Midbrain (tissue), 1 donor: ENCODE measurements around the gene TLE3.

Experiments
- DNase-seq: peaks from one replicate; lab custom pipeline; 2025; lab: John Stamatoyannopoulos, UW

TLE3 gene

DNA sequence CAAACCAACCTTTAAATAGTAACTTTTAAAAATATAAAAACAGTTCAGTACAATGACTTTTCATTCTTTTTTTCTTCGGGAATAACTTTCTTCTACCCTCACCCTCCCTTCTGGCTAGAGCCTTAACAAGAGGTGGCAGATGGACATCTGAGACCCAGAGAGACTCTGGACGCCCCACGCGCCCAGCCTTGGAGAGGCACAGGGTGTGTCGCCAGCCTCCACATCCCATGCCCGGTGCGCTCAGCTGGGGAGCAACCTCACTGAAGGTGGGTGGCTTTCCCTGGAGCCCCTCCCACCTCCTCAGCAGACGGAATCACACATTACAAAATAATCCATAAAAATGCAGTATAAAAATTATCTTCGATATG lies 49.5 kb downstream of the TLE3 start:
- DNase-seq, result no peak

DNA sequence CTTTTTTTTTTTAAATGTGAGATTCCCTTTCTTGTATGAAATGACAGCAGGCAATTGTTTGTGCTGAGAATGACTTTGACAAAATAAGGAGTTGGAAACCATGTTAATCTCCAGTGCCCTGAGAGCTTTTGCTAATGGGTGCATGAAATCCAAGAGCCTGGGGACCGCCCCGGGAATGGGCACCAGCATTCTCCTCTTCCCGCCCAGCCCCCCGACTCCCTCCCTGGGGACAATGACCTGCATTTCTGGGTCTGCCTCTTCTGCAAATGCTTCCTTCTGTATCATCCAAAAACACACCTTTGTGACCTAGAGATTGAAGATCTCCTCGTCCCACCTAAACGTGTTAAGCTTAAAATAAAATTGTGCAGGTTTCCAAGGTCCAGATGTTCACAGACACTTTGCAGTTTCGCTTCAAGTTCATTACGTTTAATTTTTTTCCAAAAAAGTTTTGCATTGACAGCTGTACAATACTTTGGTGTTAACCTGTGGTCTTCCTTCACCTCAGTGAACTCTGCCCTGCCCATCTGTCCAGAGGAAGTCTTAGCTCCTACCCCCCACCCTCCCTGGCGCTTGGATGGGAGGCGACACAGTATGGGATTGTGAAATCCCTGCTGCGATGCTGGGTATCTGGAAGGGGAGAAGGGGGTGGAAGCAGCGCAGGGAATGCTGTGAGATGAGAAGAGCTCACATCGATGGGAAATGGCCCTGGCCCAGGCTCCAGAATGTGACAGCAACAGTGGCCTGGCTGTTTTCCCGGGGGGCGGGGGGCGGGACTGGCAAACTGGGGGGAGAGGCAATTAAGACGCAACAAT lies 50.1 kb downstream of the TLE3 start:
- no peak for DNase-seq

DNA sequence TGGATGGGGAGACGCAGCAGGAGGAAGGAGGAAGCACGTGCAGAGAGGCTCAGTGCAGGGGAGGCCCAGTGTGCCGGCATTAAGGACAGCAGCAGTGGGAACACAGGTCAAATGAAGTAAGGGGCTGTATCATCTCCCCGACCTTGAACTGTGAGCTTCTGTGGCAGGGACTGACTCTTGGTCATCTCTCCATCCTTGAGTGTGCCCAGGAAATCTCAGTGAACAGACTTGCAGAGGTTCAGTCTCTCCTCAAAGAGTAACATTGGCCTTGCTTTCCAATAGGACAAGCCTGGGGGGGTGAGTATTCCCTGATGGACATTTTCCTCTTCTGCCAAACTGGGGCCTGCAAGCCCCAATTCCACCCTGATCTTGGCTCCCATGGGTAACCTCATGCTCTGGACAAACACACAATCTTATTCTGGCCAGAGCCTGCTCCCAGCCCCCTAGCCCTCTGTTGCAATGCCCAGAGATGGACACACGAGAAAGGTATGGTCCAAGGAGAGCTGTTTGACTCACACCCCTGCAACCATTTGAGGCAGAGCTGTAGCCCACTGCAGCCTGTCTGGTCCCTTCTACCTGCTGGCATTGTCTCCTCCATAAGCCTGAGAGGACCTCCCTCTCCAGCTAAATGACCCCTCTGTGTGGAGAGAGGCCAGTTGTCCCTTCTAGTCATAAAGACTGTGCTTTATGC lies 50.9 kb downstream of the TLE3 start:
- DNase-seq, result no peak

DNA sequence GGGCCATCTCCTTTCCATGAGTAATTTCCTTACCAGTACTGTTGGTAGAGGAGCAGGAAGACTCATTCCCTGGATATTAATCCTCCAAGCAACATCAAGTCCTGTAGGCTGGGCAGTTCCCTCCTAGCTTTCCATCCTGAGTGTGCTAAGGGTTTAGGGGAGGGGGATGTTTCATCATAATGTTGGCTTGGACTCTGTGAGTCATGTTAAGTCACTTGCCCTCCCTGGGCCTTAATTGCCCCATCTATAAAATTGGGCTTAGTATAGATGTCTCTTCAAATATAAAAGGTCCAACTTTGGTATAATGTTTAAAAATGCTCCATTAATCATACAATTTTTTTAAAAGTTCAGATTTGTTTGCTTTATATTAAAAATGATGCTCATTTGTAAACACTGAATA lies 52.7 kb downstream of the TLE3 start:
- DNase-seq, result no peak

DNA sequence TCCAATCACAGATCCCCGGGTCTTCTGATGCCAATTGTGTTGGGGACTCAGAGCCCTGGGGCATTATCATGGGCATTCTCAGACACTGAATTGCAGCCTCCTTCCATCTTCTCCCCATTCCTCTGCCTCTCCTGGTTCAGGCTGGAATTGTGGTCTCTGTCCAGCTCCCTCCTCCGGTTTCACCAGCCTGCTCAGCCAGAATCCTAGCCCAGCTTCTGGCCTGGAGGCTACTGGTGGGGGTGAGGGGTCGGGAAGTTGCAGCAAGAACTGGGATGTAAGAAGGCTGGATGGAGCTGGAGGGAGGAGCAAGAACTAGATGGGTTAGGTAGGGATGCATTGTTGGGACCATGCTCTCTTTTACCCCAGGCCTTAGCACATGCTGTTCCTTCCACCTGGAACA lies 53.5 kb downstream of the TLE3 start:
- DNase-seq, result no peak

DNA sequence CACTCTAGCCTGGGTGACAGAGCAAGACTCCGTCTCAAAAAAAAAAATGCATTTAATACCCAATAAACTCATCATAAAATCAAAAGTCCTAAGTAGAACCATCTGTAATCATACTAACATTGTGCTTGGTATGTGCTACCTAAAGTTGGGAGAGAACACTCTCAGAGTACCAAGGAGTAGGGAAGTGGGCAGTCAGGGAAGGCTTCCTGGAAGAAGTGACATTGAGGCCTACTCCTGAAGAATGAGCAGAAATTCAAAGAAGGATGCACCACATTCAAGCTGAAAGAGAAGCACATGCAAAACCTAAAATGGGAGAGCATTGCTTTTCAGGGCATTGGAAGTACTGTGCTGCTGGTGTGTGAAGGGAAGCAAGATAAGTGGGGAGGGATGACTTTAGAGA lies 54.1 kb downstream of the TLE3 start:
- DNase-seq, result no peak

DNA sequence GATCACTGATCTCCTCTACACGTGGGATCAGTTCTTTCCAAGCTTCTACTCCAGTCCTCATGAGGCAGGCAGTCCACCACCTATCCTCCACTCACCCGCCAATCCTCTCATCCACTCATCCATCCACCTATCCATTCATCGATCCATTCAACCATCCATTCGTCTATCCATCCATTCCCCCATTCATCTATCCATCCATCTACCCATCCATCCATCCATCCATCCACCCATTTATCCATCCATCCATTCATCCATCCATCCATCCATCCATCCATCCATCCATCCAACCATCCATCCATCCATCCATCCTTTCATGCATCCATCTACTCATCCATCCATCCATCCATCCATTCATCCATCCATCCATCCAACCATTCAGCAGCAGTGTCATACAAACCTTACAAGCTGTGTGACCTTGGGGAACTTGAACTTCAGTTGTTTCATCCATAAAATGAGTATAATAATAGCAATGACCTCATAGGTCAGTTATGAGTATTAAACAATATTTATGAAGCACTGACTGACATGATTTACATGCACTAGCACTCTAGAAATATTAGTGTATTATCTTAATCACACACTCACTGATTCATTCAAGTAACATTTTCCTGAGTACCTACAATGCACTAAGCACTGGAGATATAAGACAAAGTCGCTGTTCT lies 55.0 kb downstream of the TLE3 start:
- DNase-seq, result no peak

DNA sequence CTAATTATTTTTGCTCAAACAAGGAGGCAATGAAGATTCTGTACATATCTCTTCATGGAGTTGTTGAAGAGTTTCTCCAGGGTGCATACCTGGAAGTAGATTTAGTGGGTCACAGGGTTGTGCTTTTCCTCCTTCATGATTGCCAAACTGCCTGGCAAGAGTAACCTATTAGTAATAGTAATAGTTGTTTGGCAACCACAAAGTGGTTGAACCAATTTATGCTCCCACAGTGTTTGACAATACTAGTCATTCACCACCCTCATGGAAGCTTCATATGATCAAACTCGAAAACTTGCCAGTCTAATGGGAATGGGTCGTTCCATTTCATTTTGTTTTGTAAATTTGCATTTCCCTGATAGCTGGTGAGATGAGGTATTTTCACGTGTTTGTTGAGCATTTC lies 57.8 kb downstream of the TLE3 start:
- no peak for DNase-seq

DNA sequence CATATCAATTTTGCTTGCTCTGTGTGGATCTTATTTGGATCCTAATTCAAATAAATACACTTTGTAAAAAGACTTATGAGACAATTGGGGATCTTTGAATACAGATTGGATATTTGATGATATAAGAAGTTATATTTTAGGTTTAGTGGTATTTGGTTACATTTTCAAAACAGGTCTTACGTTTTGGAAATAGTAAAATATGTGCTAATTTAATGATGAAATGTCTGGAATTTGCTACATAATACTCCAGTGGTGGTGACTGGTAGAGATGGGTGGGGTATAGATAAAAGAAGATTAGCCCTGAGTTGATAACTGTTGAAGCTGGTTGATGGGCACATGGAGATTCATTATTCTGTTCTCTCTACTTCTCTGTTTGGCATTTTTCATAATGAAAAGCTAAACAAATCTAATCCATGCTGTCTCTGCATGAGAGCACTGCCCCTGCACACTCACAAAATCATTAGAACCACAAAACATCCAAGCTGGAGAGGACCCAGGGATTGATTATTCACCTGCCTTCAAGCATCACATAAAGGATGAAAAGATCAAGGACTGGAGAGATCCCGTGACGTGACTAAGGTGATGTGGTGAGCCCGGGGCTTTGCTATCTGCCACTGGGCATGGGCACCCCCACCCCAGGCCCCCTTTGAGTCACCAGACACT lies 58.9 kb downstream of the TLE3 start:
- no peak for DNase-seq

DNA sequence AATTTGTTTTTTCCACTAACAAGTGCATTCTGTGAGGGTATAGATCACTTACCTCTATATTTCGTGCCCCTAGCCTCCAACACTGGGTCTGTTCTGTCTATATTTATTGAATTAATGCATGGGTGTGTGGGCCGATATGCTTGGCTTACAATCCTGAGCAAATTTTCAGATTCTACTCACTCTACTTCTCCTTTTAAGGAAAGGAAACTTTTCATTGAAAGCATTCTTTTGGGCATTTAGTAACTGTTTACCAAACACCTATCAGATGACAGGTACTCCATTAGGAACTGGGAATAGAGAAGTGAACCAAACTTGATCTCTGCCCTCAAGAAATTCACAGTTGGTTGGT lies 60.5 kb downstream of the TLE3 start:
- no peak for DNase-seq

DNA sequence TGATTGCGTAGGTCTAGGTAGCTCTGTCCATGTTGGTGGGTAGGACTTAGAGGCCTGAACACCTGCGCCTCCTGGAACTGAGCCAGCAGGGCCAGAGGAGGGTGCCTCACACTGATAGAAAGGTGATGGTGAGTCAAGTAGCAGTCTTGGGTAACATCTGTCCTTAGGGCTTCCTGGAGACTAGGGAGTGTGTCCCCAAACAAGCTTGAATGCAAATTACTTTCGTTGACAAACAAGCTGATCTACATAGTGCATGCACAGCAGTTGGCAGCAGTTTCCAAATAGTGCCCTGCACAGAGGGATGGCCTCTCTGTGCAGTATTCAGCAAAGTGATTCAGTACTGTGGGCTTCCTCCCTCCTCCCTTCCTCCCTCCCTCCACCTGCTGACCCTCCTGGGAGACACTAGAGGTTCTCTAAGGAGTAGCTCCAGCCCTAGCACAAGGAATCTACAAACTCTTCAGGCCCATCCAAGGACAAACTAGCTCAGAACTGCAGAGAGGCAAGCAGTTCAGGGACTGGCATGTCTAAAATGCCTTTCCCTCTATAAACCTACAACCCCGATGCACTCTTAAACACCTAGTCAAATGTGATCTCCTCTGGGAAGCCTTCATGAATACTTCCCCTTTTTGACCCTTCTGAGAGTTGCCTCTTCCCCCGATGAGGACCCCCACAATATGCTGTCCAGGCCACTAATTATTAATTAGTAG lies 61.0 kb downstream of the TLE3 start:
- DNase-seq, result no peak

DNA sequence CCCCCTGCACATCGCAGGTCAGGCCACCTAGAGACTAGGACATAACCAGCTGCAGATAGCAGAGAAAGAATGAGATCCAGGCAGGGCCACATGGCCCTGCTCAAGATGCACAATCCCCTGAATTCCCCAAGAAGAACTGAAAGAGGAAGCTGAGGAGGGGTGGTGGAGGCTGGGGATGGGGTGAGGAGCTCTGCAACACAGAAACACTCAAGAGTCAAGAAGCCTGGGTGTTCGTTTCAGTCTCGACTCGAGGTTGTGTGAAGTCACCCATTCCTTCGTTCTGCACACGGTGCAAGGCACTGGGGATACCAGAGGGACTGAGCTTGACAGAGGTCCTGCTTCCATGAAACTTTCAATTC lies 62.0 kb downstream of the TLE3 start:
- DNase-seq, result peak; percentile 7

DNA sequence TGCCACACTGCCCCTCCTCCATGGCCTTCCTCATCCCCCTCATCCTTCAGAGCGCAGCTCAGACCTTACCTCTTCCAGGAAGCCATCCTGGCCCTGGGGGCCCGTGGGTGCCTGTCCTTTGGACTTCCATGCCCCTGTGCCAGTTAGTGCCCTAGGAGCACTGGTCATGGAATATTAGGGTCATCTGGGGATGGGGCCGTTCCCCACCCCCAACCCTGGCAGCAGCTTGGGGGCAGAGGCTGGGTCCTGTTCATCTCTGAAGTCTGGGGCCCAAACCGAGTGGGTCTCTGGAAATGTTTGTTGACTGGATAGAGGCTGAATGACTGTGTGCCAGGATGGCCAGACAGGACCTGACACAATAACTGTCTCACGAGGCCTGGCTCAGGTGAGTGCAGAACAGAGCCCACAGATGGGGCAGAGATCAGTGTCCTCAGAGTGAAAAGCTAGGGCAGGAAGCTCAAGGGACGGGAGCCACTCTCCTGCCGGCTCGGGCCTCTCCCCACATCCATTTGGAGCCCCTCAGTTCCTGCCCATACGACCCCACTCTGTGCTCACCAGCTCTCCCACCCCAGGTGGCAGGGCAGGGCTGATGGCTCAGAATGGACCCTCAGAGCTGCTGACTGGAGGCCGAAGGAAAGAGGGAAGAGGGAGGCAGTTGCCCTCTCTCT lies 62.5 kb downstream of the TLE3 start:
- DNase-seq, result no peak

DNA sequence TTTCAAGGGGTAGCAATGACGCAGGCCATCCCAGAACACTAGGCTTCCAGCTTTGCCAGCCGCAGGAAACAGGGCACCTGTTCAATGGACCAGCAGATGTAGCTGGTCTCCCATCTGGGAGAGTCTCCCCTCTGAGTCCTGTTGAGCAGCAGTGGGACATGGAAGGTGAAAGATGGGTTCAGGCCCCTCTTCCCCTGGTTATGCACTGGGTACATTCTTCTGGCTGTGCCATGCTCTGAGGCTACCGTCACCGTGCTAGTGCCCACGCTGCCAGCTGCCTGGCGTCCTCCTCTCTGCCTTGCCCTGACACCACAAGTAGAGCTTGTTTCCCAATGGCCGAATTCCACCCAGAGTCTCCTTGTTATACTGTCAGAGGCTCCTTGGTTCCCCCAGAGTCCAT lies 63.1 kb downstream of the TLE3 start:
- no peak for DNase-seq

DNA sequence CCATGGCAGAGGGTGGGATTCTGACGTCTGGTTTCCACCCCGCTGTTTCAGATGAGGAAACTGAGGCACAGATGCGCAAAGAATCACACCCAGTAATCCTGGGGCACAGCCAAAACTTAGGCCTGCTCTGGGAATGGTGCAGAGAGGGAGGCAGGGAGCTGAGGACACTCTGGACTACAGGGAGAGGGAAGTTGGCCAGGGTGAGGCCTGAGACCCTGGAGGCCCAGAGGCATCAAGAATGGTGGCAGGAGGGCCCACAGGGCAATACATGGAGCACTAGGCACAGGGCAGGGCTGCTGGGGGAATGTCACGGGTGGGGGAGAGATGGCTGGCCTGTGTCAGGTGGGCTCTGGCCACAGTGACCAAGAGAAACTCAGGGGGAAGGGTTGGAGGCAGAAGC lies 63.6 kb downstream of the TLE3 start:
- no peak for DNase-seq

DNA sequence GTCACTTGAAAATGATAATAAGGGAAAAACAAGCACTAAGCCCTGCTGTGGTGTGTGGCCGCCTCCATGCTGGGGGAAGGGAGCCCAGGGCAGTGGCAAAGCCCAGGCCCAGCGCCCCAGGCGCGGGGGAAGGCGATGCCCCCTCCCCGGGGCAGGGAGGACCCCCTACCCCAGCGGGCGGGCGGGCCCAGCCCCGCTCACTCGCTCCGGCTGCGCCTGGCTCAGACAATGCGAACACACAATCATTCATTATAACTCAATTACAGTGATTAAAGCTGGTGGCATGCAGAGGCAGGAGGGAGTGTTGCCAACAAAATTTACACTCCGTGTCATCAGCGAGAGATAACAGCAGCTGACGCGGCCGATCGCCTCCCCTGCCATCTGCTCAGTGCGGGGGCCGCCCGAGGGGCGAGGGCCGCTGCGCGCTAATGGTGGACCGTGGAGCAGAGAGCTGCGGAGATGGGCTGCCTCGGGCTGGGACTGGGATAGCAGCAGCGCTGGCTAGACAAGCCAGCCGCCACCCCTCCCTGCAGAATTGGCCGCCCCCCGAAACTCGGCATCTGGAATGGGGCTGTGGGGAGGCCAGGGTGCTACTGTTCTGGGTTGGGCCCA lies 64.1 kb downstream of the TLE3 start:
- DNase-seq, result no peak

DNA sequence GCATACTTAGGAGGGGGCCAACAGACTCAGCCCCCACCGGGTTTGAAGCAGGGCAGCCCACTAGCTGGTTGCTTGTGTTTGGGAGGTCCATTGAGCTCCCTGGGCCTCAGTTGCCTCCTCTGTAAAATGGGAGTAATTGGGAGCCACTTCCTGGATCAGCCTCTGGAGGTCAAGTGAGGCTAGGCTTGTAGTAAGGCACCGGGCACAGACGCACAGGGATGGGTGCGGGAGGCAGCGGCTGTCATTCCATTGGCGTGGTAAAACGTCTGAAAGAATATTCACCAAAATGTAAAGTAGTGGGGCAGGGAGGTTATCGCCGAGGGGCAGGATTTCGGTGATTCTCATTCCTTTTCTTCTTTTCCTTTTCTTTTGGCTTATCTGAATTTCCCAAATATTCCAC lies 64.6 kb downstream of the TLE3 start:
- DNase-seq, result no peak

DNA sequence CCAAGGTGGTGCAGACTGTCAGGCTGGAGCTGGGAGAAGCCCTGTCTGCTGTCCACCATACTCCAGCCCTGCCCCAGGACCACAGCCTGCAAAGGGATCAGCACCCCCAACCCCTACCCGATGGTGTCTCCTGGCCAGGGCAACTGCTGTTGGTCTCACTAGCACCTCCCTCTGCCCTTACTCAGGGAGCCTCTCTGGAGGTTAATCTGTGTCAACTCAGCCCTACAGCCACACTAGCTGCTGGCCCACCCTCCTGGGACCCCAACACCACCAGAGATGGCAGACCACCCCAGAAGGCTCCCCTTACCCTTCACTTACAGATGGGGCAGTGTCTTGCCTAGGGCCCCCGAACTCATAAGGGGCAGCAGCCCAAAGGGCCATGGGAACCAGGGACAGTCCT lies 65.2 kb downstream of the TLE3 start:
- DNase-seq, result no peak

DNA sequence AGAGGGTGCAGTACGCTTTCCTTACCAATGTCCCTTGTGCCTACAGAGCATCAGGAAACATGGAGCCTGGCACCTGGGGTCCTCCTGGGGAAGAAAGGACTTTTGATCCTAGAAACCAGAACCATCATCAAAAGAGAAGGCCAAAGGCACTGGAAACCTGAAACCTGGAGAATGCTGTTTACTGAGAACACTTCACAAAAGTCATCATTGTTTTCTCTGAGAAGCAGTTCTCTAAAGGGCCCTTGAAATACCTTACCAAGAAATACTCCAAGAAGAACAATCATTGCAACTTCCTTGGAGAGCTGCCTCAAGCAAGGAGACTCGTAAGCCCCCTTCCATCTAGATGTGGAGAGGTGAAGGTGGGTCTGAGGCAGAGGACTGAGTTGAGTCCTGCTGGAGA lies 66.0 kb downstream of the TLE3 start:
- no peak for DNase-seq

DNA sequence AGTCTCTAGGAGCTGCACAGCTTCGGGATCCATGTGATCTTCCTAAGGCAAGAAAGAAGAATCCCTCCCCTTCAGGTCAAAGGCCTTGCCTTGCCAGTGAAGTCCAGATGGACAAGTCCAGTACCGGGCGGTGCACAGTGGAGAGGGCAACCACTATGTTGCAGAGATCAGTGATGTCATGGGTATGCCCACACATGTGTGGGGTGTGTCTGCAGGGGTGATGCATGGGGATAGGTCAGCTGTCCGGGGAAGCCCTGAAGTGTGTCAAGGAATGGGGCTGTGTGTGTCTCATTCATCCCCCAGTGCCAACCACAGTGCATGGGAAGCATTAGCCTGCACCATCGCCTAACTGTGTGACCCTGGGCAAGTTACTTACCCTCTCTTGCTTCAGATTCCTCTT lies 66.5 kb downstream of the TLE3 start:
- no peak for DNase-seq

DNA sequence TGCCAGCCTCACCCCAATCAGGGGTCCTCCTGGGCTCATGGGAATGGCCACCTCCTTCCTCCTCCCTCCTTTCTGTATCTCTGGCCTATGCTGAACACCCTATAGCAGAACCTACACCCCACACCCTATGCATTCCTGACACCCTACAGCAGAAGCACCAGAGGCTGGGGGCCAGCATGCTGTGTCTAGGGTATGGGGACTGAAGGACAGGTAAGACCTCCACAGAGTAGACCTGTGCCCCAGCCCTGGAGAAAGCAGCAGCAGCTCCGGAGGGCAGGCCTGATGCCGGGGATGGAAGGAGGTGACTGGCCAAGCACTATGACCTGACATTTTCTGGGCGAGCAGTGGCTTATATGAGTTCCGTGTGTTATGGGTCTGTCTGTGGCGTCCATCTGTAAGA lies 66.9 kb downstream of the TLE3 start:
- DNase-seq, result no peak
